ENCODE data around the gene RYR3.

The RYR3 gene

DNA sequence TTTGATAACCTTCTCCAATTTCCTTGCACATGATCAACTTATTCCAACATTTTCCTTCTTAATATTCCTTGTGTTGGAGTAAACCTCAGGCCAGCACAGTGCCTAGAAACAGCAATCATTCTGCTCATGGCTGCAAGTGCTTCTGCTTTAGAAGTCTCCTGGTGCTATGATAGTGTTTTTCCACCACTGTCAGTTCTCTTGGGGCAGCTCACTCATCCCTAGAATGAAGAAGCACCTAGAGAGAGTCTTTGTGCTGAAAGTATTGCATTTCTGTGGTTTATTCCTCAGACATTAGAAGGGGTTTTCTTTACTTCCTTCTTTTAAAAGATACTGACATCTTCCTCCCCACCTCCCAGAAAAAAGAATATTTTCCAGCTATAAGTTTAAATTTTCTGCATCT, 183.5 kb downstream of the RYR3 start:
- no peak overlapping the region for H3K9ac ChIP-seq (ENCODE audit: low read length)
- H3K4me3 ChIP-seq (ENCODE audit: low read length) = no peak overlapping the region
- no peaks in the 10 kb centered on the region for H3K36me3 ChIP-seq (ENCODE audit: control insufficient read depth, insufficient read depth, low read length)
- no peaks in the 10 kb centered on the region for H3K4me1 ChIP-seq (ENCODE audit: control insufficient read depth, insufficient read depth, low read length)
- H3K27me3 ChIP-seq (ENCODE audit: control insufficient read depth, insufficient read depth, low read length) = no peaks in the 10 kb centered on the region
- no peaks in the 10 kb centered on the region for H3K9me3 ChIP-seq (ENCODE audit: control insufficient read depth, low read length)

DNA sequence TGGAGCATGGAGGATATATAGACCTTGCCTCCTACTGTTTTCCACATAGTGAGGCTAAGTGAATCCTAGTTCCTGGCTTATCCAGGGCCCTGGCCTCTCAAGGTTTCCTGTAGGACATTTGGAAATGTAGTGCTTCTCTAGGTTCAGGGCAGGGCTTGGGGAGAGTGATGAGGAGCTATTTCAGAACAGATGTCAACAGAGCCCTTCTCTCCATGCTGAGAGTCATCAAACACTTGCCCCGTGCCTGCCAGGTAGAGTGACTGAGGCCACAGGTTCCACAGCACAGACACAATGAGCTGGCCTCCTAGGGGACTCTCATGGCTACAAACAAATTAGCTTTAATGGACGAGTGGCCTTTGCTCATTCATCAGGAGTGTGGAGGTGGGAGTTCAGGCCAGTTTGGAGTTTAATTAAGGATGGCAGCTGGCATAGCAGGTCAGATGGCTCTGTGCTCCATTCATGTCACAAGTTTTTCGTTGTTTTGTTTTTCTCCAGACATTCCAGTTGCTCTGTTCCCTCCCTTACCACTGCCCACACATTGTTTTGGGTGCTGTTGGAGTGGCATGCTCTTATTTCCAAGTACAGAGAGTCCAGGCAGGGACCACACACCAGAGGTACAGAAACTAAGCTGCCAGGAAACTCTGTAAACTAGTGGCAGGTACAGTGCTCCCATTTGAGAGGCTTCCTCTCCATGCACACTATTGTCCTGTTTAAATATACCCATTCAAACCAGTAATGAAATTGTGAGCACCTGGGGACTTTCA, 189.8 kb downstream of the RYR3 start:
- H3K36me3 ChIP-seq (ENCODE audit: control insufficient read depth, insufficient read depth, low read length) = no peaks in the 10 kb centered on the region
- no peak overlapping the region for H3K4me3 ChIP-seq (ENCODE audit: low read length)
- H3K9ac ChIP-seq (ENCODE audit: low read length) = no peak overlapping the region
- H3K27me3 ChIP-seq (ENCODE audit: control insufficient read depth, insufficient read depth, low read length) = no peaks in the 10 kb centered on the region
- H3K4me1 ChIP-seq (ENCODE audit: control insufficient read depth, insufficient read depth, low read length) = no peaks in the 10 kb centered on the region
- no peaks in the 10 kb centered on the region for H3K9me3 ChIP-seq (ENCODE audit: control insufficient read depth, low read length)

DNA sequence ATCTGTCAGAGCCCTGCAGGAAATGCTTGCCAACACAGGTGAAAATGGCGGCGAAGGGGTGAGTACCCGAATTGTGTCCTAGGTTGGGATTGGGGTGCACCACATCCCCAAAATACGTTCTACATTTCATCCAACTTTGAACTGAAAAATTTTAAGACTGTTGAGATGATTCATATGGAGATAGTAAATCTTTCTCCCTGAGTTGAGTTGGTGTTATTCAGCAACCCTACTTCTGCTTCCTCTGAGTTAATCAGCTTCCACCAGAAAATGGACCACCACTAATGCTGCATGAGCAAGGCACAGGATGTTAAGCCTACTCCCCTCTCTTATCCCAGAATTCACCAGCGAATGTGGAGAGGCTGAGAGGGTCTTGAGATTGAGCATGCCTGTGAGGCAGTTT, 192.9 kb downstream of the RYR3 start:
- Histone ChIP-seq H3K9me3 (ENCODE audit: control insufficient read depth, low read length) (no peaks in the 10 kb centered on the region), H3K27me3 (ENCODE audit: control insufficient read depth, insufficient read depth, low read length) (no peaks in the 10 kb centered on the region), H3K4me1 (ENCODE audit: control insufficient read depth, insufficient read depth, low read length) (no peaks in the 10 kb centered on the region), H3K9ac (ENCODE audit: low read length) (no peak overlapping the region), H3K36me3 (ENCODE audit: control insufficient read depth, insufficient read depth, low read length) (no peaks in the 10 kb centered on the region), H3K4me3 (ENCODE audit: low read length) (no peak overlapping the region)

DNA sequence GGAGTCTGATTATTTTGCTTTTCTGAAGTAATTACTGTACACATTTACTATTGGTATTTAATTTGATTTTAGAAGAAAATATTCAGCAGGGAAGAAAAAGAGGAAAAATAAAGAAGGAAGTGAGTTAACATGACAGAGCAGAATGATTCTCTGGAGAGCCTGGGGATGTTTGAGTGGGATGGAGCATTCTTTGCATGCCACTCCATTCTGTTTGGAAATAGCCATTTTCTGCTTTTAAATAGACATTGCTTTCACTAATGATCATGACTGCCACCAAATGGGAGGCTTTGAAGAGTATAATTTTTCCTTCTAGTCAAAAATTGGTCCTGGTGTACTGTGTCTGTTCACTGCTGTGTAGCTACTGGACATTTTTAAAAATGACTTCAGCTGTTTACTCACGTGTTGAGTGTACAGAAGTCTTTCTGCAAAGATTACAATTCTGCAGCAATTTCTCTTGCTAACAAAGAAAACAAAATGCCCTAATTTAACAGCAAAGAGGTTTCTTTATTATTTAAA, 196.1 kb downstream of the RYR3 start:
- Histone ChIP-seq H3K4me3 (ENCODE audit: low read length) (no peak overlapping the region), H3K36me3 (ENCODE audit: control insufficient read depth, insufficient read depth, low read length) (no peaks in the 10 kb centered on the region), H3K27me3 (ENCODE audit: control insufficient read depth, insufficient read depth, low read length) (no peaks in the 10 kb centered on the region), H3K4me1 (ENCODE audit: control insufficient read depth, insufficient read depth, low read length) (no peaks in the 10 kb centered on the region), H3K9ac (ENCODE audit: low read length) (no peak overlapping the region), H3K9me3 (ENCODE audit: control insufficient read depth, low read length) (no peaks in the 10 kb centered on the region)

DNA sequence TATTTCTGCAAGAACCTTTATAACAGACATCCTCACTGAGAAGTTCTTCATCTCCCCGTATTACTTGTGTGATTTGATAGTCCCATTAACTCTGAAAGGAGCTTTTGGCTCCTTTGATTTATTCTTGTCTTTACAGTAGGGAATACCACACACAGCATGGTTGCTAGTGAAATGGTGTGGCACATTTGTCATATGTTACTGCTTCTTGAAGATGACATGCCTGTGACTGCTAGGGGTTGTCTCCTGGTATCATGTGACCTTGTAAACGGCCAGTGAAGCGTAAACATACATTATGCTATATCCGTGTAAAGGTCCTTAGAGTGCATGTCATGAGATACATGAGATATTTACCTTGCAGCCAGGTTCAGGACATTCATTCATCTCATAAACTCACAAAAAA, 197.9 kb downstream of the RYR3 start:
- Histone ChIP-seq H3K36me3 (ENCODE audit: control insufficient read depth, insufficient read depth, low read length) (no peaks in the 10 kb centered on the region), H3K9me3 (ENCODE audit: control insufficient read depth, low read length) (no peaks in the 10 kb centered on the region), H3K4me3 (ENCODE audit: low read length) (no peak overlapping the region), H3K9ac (ENCODE audit: low read length) (no peak overlapping the region), H3K27me3 (ENCODE audit: control insufficient read depth, insufficient read depth, low read length) (no peaks in the 10 kb centered on the region), H3K4me1 (ENCODE audit: control insufficient read depth, insufficient read depth, low read length) (no peaks in the 10 kb centered on the region)

DNA sequence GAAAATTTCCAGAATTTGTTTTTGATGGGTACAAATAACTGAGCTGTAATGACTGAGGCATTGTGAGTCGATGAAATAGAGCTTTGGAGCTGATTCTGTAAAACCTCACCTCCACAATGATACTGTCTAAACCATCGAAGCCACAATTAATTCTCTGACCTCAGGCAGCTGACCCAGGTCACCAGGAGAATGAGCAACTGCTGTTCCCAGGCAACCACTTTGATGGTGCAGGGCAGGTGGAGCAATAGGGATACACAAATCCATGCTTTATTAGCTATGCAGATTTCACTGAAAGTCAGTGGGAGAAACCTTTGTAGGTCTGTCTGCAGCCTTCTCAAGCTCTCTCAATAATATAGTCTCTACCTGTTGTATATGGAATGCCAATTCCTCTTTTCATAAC, 204.4 kb downstream of the RYR3 start:
- no peaks in the 10 kb centered on the region for H3K9me3 ChIP-seq (ENCODE audit: control insufficient read depth, low read length)
- H3K9ac ChIP-seq (ENCODE audit: low read length) = no peak overlapping the region
- H3K4me3 ChIP-seq (ENCODE audit: low read length) = no peak overlapping the region
- H3K27me3 ChIP-seq (ENCODE audit: control insufficient read depth, insufficient read depth, low read length) = no peaks in the 10 kb centered on the region
- H3K4me1 ChIP-seq (ENCODE audit: control insufficient read depth, insufficient read depth, low read length) = no peaks in the 10 kb centered on the region
- H3K36me3 ChIP-seq (ENCODE audit: control insufficient read depth, insufficient read depth, low read length) = no peaks in the 10 kb centered on the region

DNA sequence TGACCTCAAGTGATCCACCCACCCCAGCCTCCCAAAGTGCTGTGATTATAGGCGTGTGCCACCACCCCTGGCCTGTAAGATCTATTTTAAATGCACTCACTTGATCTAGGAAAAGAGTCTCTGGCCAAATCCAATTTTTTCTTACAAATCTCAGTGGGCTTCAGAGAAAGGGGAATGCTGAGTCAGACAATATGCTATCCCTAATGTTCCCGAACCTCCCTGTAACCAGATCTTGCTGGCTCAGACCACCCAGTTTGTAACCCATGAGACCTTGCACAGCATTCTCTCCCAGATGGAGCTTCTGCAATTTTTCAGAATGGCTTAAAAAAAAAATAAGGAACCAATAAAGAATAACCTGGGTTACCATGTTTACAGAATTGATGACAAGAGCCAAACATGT, 205.8 kb downstream of the RYR3 start:
- H3K4me3 ChIP-seq (ENCODE audit: low read length) = no peak overlapping the region
- no peaks in the 10 kb centered on the region for H3K9me3 ChIP-seq (ENCODE audit: control insufficient read depth, low read length)
- no peaks in the 10 kb centered on the region for H3K36me3 ChIP-seq (ENCODE audit: control insufficient read depth, insufficient read depth, low read length)
- no peaks in the 10 kb centered on the region for H3K4me1 ChIP-seq (ENCODE audit: control insufficient read depth, insufficient read depth, low read length)
- no peak overlapping the region for H3K9ac ChIP-seq (ENCODE audit: low read length)
- no peaks in the 10 kb centered on the region for H3K27me3 ChIP-seq (ENCODE audit: control insufficient read depth, insufficient read depth, low read length)

DNA sequence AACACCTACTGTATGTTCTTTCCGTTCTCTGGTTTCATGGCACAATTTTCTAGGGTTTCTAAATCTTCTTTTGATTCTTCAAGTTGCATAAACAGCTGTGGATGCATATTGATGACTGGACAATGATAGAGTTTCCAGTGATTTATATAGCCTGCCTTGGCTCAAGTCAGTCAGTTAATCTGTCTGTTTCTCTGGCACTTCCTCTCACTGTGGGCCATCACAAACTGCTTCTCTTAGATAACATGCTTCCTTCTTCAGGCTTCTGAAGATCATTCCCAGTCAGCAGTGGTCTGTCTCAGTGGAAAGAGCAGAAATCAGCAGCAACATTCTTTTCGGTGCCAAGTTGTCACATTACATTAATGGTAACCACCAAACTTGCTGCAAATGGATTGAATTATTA, 207.2 kb downstream of the RYR3 start:
- Histone ChIP-seq H3K9ac (ENCODE audit: low read length) (no peak overlapping the region), H3K4me1 (ENCODE audit: control insufficient read depth, insufficient read depth, low read length) (no peaks in the 10 kb centered on the region), H3K36me3 (ENCODE audit: control insufficient read depth, insufficient read depth, low read length) (no peaks in the 10 kb centered on the region), H3K9me3 (ENCODE audit: control insufficient read depth, low read length) (no peaks in the 10 kb centered on the region), H3K4me3 (ENCODE audit: low read length) (no peak overlapping the region), H3K27me3 (ENCODE audit: control insufficient read depth, insufficient read depth, low read length) (no peaks in the 10 kb centered on the region)

DNA sequence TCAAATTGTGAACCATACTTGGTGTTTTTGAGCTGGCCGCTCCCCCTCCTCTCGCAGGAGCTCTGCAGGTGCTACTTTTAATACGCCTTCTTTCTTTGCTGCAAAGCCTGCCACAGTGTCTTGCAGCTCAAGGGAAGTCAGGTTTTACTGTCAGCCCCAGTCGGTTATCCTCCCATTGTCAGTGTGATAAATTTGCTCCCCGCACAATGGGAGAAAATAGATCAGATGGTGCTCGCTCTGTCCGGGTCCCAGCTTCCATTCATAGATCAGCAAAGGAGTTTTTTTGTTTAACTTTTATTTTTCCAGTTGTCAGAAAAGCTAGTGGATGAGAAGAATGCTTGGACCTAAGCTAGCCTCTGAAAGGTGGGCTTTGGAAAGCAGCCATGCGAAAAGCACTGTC, 207.7 kb downstream of the RYR3 start:
- Histone ChIP-seq H3K9ac (ENCODE audit: low read length) (no peak overlapping the region), H3K27me3 (ENCODE audit: control insufficient read depth, insufficient read depth, low read length) (no peaks in the 10 kb centered on the region), H3K36me3 (ENCODE audit: control insufficient read depth, insufficient read depth, low read length) (no peaks in the 10 kb centered on the region), H3K4me1 (ENCODE audit: control insufficient read depth, insufficient read depth, low read length) (no peaks in the 10 kb centered on the region), H3K9me3 (ENCODE audit: control insufficient read depth, low read length) (no peaks in the 10 kb centered on the region), H3K4me3 (ENCODE audit: low read length) (no peak overlapping the region)

DNA sequence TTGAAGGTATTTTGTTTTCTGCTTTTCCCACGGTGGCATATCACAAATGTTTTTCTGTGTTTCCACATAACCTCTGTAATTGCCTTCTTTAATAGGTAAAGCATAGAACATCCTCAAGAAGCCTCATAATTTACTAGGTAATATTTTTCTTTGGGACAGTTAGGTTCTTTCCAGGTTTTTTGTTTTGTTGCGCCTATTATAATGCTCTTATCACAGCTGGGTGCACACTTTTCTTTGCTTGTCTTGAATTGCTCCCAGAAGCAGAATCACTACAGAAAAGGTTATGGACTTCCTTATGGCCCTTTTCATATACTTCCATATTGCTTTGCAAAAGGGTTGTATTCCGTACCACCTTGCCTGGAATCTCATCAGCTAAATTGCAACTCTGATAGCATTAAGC, 213.5 kb downstream of the RYR3 start:
- no peaks in the 10 kb centered on the region for H3K36me3 ChIP-seq (ENCODE audit: control insufficient read depth, insufficient read depth, low read length)
- no peaks in the 10 kb centered on the region for H3K27me3 ChIP-seq (ENCODE audit: control insufficient read depth, insufficient read depth, low read length)
- no peak overlapping the region for H3K4me3 ChIP-seq (ENCODE audit: low read length)
- H3K9ac ChIP-seq (ENCODE audit: low read length) = no peak overlapping the region
- H3K9me3 ChIP-seq (ENCODE audit: control insufficient read depth, low read length) = no peaks in the 10 kb centered on the region
- H3K4me1 ChIP-seq (ENCODE audit: control insufficient read depth, insufficient read depth, low read length) = no peaks in the 10 kb centered on the region

DNA sequence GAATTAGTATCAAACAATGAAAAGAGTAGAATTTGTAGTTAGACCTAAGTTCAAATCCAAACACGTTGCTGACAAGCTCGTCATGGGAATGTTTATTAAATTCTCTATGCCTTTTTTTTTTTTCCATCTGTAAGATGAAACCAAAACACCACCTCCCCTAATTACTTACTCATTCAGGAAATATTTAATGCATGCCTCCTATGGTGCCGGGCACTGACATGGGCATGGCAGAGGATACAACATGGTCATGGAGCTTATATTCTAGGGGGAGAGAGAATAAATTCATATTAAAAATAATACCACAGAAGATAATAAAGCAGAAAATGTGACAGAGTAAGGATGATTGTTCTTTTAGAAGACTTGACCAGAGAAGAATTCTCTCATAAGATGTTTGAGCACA, 215.8 kb downstream of the RYR3 start:
- H3K4me3 ChIP-seq (ENCODE audit: low read length) = no peak overlapping the region
- H3K36me3 ChIP-seq (ENCODE audit: control insufficient read depth, insufficient read depth, low read length) = no peaks in the 10 kb centered on the region
- no peaks in the 10 kb centered on the region for H3K4me1 ChIP-seq (ENCODE audit: control insufficient read depth, insufficient read depth, low read length)
- H3K9ac ChIP-seq (ENCODE audit: low read length) = no peak overlapping the region
- H3K9me3 ChIP-seq (ENCODE audit: control insufficient read depth, low read length) = no peaks in the 10 kb centered on the region
- H3K27me3 ChIP-seq (ENCODE audit: control insufficient read depth, insufficient read depth, low read length) = no peaks in the 10 kb centered on the region

DNA sequence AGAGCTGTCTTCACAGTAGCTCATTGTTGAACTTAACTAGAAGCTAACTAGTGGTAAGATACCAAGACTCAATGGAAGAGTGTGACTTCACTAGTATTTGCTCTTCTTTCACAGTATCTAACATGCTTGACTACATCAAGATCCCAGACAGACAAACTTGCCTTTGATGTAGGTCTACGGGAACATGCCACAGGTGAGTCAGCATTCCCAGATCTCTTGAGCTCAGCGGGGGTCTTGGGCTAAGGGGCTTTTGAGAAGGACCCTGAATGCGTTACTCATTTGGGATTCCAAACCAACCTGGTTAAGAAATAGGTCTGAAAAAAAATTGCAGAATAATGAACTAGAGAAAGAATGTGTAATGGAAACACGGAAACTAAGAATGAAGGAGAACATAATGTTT, 222.4 kb downstream of the RYR3 start:
- H3K4me3 ChIP-seq (ENCODE audit: low read length) = no peak overlapping the region
- H3K27me3 ChIP-seq (ENCODE audit: control insufficient read depth, insufficient read depth, low read length) = no peaks in the 10 kb centered on the region
- no peaks in the 10 kb centered on the region for H3K4me1 ChIP-seq (ENCODE audit: control insufficient read depth, insufficient read depth, low read length)
- no peak overlapping the region for H3K9ac ChIP-seq (ENCODE audit: low read length)
- H3K9me3 ChIP-seq (ENCODE audit: control insufficient read depth, low read length) = no peaks in the 10 kb centered on the region
- no peaks in the 10 kb centered on the region for H3K36me3 ChIP-seq (ENCODE audit: control insufficient read depth, insufficient read depth, low read length)

DNA sequence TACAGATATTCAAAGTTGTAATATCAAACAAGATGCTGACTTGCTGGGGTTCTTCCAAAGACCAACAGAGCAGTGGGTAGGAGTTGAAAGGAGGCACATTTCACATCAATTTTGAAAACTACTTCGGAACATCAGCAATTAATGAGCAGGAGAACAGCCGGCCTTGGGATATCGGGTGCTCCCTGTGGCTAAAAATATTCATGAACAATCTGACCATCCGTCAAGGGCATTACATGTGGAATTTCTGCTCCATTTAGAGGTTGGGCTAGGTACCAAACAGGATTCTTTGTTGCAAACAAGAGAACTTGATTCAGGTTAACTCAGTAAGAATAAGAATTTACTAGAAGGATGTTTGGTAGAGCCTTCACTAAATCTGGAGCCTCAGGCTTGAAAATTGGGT, 223.9 kb downstream of the RYR3 start:
- H3K4me3 ChIP-seq (ENCODE audit: low read length) = no peak overlapping the region
- no peaks in the 10 kb centered on the region for H3K9me3 ChIP-seq (ENCODE audit: control insufficient read depth, low read length)
- H3K4me1 ChIP-seq (ENCODE audit: control insufficient read depth, insufficient read depth, low read length) = no peaks in the 10 kb centered on the region
- no peaks in the 10 kb centered on the region for H3K36me3 ChIP-seq (ENCODE audit: control insufficient read depth, insufficient read depth, low read length)
- H3K9ac ChIP-seq (ENCODE audit: low read length) = no peak overlapping the region
- no peaks in the 10 kb centered on the region for H3K27me3 ChIP-seq (ENCODE audit: control insufficient read depth, insufficient read depth, low read length)
